RWPE2 (cell line): ENCODE measurements around the gene ZDHHC4.

Source experiments
- ATAC-seq: fragments of 200-7000 bp; cut with Tn5 transposase; 3 replicates; pipeline ENCODE4 v1.9.1; 2021; ENCODE audit warnings: low read depth
- DNase-seq: peaks from one replicate; pipeline ENCODE4 v3.0.0-alpha.2; 2020; ENCODE audit warnings: low spot score
- H3K27ac ChIP-seq: fragments of 450-650 bp; 2 replicates; pipeline ENCODE4 v1.5.1; 2017; ENCODE audit warnings: mild to moderate bottlenecking; ENCODE audit not compliant: poor library complexity, severe bottlenecking
- H3K27me3 ChIP-seq: fragments of 250-450 bp; sonication (Bioruptor Pico); 2 replicates; pipeline ENCODE4 v1.5.1; 2021; ENCODE audit warnings: mild to moderate bottlenecking, moderate library complexity; ENCODE audit not compliant: insufficient read depth, poor library complexity, severe bottlenecking
- H3K36me3 ChIP-seq: fragments of 250-450 bp; sonication (Bioruptor Pico); 2 replicates; pipeline ENCODE4 v1.5.1; 2020; ENCODE audit warnings: low read depth, mild to moderate bottlenecking, moderate library complexity
- H3K4me1 ChIP-seq: fragments of 250-450 bp; sonication (Bioruptor Pico); 2 replicates; pipeline ENCODE4 v1.5.1; 2021; ENCODE audit warnings: mild to moderate bottlenecking, moderate library complexity; ENCODE audit not compliant: insufficient read depth, poor library complexity, severe bottlenecking
- H3K4me3 ChIP-seq: fragments of 250-450 bp; sonication (Bioruptor Pico); 2 replicates; pipeline ENCODE4 v1.5.1; 2021; ENCODE audit warnings: mild to moderate bottlenecking, moderate library complexity; ENCODE audit not compliant: severe bottlenecking
- H3K9me3 ChIP-seq: fragments of 250-450 bp; sonication (Bioruptor Pico); 2 replicates; pipeline ENCODE4 v1.5.1; 2021; ENCODE audit warnings: mild to moderate bottlenecking, moderate library complexity; ENCODE audit not compliant: severe bottlenecking
- CTCF ChIP-seq: fragments of 450-650 bp; IDR thresholded peaks from one replicate; pipeline ENCODE4 v1.5.1; 2017; ENCODE audit warnings: mild to moderate bottlenecking, moderate library complexity; ENCODE audit not compliant: poor library complexity, severe bottlenecking

Gene ZDHHC4

GRCh38 chr7:6531492-6532279, 45.6 kb upstream of the ZDHHC4 start:
- Histone ChIP-seq H3K27ac (no peak overlapping the region), H3K36me3 (no peaks in the 10 kb centered on the region), H3K9me3 (no peaks in the 10 kb centered on the region), H3K4me1 (no peaks in the 10 kb centered on the region), H3K27me3 (peaks cover 24% of the 10 kb centered on the region), H3K4me3 (peak overlapping the region; percentile 50)
- DNase-seq = no peak
- no peak for ATAC-seq
- TF ChIP-seq CTCF = no peak

GRCh38 chr7:6532516-6532915, 44.7 kb upstream of the ZDHHC4 start:
- peaks cover 17% of the 10 kb centered on the region for H3K27me3 ChIP-seq
- H3K9me3 ChIP-seq = no peaks in the 10 kb centered on the region

GRCh38 chr7:6533893-6534495, 43.3 kb upstream of the ZDHHC4 start:
- ATAC-seq = no peak
- Histone ChIP-seq H3K9me3 (no peaks in the 10 kb centered on the region), H3K4me3 (no peak overlapping the region), H3K27me3 (peaks cover 17% of the 10 kb centered on the region), H3K27ac (no peak overlapping the region), H3K4me1 (no peaks in the 10 kb centered on the region), H3K36me3 (no peaks in the 10 kb centered on the region)
- TF ChIP-seq CTCF = no peak
- DNase-seq = no peak

More at GRCh38 chr7:6532516-6532915, 44.7 kb upstream of the ZDHHC4 start:
- DNase-seq (no peak), ATAC-seq (no peak)
- Histone ChIP-seq H3K4me3 (no peak overlapping the region), H3K36me3 (no peaks in the 10 kb centered on the region), H3K27ac (no peak overlapping the region), H3K4me1 (no peaks in the 10 kb centered on the region)
- no peak for TF ChIP-seq CTCF

GRCh38 chr7:6536262-6537260, 40.7 kb upstream of the ZDHHC4 start:
- Histone ChIP-seq H3K27me3 (peaks cover under 1% of the 10 kb centered on the region), H3K27ac (no peak overlapping the region), H3K9me3 (no peaks in the 10 kb centered on the region), H3K4me1 (no peaks in the 10 kb centered on the region), H3K4me3 (peak overlapping the region; percentile 8), H3K36me3 (no peaks in the 10 kb centered on the region)
- ATAC-seq (peak; percentile 24; the same call in 1 of the 3 replicates), DNase-seq (no peak)
- no peak for TF ChIP-seq CTCF
